NB4 (cell line): ENCODE results near the gene NUDT8.
"Not testable (repeated sequence)": the region's sequence is repeated elsewhere in the genome, so short reads cannot be mapped to it uniquely, and the experiment has no call there.

ENCODE experiments used
- MYC ChIP-seq: IDR thresholded peaks from 2 replicates; pipeline ENCODE4 v1.6.1; 2011; ENCODE audit warnings: low read depth, low read length
- POLR2A ChIP-seq: IDR thresholded peaks from 2 replicates; pipeline ENCODE4 v1.6.1; 2011; ENCODE audit warnings: mild to moderate bottlenecking; ENCODE audit not compliant: insufficient read length; ENCODE audit errors: extremely low read depth
- TF ChIP-seq, protein P1 (sequence below): IDR thresholded peaks from 2 replicates; pipeline ENCODE4 v1.6.1; 2011; ENCODE audit warnings: low read depth, low read length
- TF ChIP-seq, protein P2 (sequence below): IDR thresholded peaks from one replicate; pipeline ENCODE4 v1.5.1; 2012; ENCODE audit warnings: low read depth, low read length

DNA sequence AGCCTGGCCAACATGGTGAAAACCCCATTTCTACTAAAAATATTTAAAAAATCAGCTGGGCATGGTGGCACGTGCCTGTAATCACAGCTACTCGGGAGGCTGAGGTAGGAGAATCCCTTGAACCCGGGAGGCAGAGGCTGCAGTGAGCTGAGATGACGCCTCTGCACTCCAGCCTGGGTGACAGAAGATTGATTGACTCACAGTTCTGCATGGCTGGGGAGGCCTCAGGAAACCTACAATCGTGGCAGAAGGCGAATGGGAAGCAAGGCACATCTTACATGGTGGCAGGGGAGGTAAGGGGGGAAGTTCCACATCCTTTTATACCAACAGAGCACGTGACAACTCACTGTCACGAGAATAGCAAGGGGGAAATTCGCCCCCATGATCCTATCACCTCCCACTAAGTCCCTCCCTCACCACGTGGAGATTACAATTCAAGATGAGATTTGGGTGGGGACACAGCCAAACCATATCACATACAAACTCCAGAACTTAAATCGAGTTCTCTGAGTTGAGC is 40.8 kb downstream of the NUDT8 start:
- TF ChIP-seq, protein P1, sequence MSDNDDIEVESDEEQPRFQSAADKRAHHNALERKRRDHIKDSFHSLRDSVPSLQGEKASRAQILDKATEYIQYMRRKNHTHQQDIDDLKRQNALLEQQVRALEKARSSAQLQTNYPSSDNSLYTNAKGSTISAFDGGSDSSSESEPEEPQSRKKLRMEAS = not testable (repeated sequence)
- TF ChIP-seq, protein P2, sequence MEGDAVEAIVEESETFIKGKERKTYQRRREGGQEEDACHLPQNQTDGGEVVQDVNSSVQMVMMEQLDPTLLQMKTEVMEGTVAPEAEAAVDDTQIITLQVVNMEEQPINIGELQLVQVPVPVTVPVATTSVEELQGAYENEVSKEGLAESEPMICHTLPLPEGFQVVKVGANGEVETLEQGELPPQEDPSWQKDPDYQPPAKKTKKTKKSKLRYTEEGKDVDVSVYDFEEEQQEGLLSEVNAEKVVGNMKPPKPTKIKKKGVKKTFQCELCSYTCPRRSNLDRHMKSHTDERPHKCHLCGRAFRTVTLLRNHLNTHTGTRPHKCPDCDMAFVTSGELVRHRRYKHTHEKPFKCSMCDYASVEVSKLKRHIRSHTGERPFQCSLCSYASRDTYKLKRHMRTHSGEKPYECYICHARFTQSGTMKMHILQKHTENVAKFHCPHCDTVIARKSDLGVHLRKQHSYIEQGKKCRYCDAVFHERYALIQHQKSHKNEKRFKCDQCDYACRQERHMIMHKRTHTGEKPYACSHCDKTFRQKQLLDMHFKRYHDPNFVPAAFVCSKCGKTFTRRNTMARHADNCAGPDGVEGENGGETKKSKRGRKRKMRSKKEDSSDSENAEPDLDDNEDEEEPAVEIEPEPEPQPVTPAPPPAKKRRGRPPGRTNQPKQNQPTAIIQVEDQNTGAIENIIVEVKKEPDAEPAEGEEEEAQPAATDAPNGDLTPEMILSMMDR = not testable (repeated sequence)
- TF ChIP-seq POLR2A, MYC: not testable (repeated sequence)
